RWPE2 (cell line): Measurements from ENCODE around the gene CAPN9.

Experiments used
- ATAC-seq: fragments of 200-7000 bp; cut with Tn5 transposase; 3 replicates; pipeline ENCODE4 v1.9.1; 2021; ENCODE audit warnings: low read depth
- DNase-seq: peaks from one replicate; pipeline ENCODE4 v3.0.0-alpha.2; 2020; ENCODE audit warnings: low spot score
- H3K27ac ChIP-seq: fragments of 450-650 bp; 2 replicates; pipeline ENCODE4 v1.5.1; 2017; ENCODE audit warnings: mild to moderate bottlenecking; ENCODE audit not compliant: poor library complexity, severe bottlenecking
- H3K27me3 ChIP-seq: fragments of 250-450 bp; sonication (Bioruptor Pico); 2 replicates; pipeline ENCODE4 v1.5.1; 2021; ENCODE audit warnings: mild to moderate bottlenecking, moderate library complexity; ENCODE audit not compliant: insufficient read depth, poor library complexity, severe bottlenecking
- H3K36me3 ChIP-seq: fragments of 250-450 bp; sonication (Bioruptor Pico); 2 replicates; pipeline ENCODE4 v1.5.1; 2020; ENCODE audit warnings: low read depth, mild to moderate bottlenecking, moderate library complexity
- H3K4me1 ChIP-seq: fragments of 250-450 bp; sonication (Bioruptor Pico); 2 replicates; pipeline ENCODE4 v1.5.1; 2021; ENCODE audit warnings: mild to moderate bottlenecking, moderate library complexity; ENCODE audit not compliant: insufficient read depth, poor library complexity, severe bottlenecking
- H3K4me3 ChIP-seq: fragments of 250-450 bp; sonication (Bioruptor Pico); 2 replicates; pipeline ENCODE4 v1.5.1; 2021; ENCODE audit warnings: mild to moderate bottlenecking, moderate library complexity; ENCODE audit not compliant: severe bottlenecking
- H3K9me3 ChIP-seq: fragments of 250-450 bp; sonication (Bioruptor Pico); 2 replicates; pipeline ENCODE4 v1.5.1; 2021; ENCODE audit warnings: mild to moderate bottlenecking, moderate library complexity; ENCODE audit not compliant: severe bottlenecking
- CTCF ChIP-seq: fragments of 450-650 bp; IDR thresholded peaks from one replicate; pipeline ENCODE4 v1.5.1; 2017; ENCODE audit warnings: mild to moderate bottlenecking, moderate library complexity; ENCODE audit not compliant: poor library complexity, severe bottlenecking

Gene CAPN9

GRCh38 chr1:230848235-230848634 is 101.0 kb downstream of the CAPN9 start:
- Histone ChIP-seq H3K4me3 (no peak overlapping the region), H3K27me3 (no peaks in the 10 kb centered on the region), H3K4me1 (peaks cover 7% of the 10 kb centered on the region), H3K9me3 (no peaks in the 10 kb centered on the region), H3K27ac (no peak overlapping the region), H3K36me3 (no peaks in the 10 kb centered on the region)
- ATAC-seq (no peak), DNase-seq (no peak)
- TF ChIP-seq CTCF, result no peak

- Histone ChIP-seq H3K36me3 (no peaks in the 10 kb centered on the region), H3K4me3 (no peak overlapping the region), H3K9me3 (no peaks in the 10 kb centered on the region), H3K27ac (no peak overlapping the region), H3K27me3 (no peaks in the 10 kb centered on the region), H3K4me1 (peaks cover 7% of the 10 kb centered on the region)
- DNase-seq (no peak), ATAC-seq (peak; percentile 45; the same call in 1 of the 3 replicates)
- TF ChIP-seq CTCF, result no peak
Measured at GRCh38 chr1:230849451-230850224, 102.5 kb downstream of the CAPN9 start.

GRCh38 chr1:230850547-230850946 is 103.4 kb downstream of the CAPN9 start:
- ATAC-seq (no peak), DNase-seq (no peak)
- no peak for TF ChIP-seq CTCF
- Histone ChIP-seq H3K27me3 (no peaks in the 10 kb centered on the region), H3K36me3 (no peaks in the 10 kb centered on the region), H3K9me3 (no peaks in the 10 kb centered on the region), H3K27ac (no peak overlapping the region), H3K4me3 (no peak overlapping the region), H3K4me1 (peaks cover 7% of the 10 kb centered on the region)

GRCh38 chr1:230851291-230851691 is 104.1 kb downstream of the CAPN9 start:
- no peaks in the 10 kb centered on the region for H3K27me3 ChIP-seq
- peaks cover 7% of the 10 kb centered on the region for H3K4me1 ChIP-seq
- ATAC-seq (no peak), DNase-seq (no peak)
- no peaks in the 10 kb centered on the region for H3K9me3 ChIP-seq
- no peak overlapping the region for H3K4me3 ChIP-seq
- no peaks in the 10 kb centered on the region for H3K36me3 ChIP-seq
- H3K27ac ChIP-seq, result no peak overlapping the region
- TF ChIP-seq CTCF, result no peak
